PC-3 (cell line): ENCODE measurements around the gene ASPA.

Experiments
- EZH2phosphoT487 ChIP-seq: fragments of 300-600 bp; sonication (generic); IDR thresholded peaks from 2 replicates; pipeline ENCODE4 v1.6.1; 2018; ENCODE audit warnings: mild to moderate bottlenecking, antibody characterized with exemption, low read length, borderline replicate concordance
- TF ChIP-seq, protein P1 (sequence below): fragments of 300-600 bp; sonication (generic); conservative IDR thresholded peaks from 2 replicates; pipeline ENCODE4 v1.5.1; 2017; ENCODE audit warnings: antibody characterized with exemption, low read depth, mild to moderate bottlenecking, low read length

DNA sequence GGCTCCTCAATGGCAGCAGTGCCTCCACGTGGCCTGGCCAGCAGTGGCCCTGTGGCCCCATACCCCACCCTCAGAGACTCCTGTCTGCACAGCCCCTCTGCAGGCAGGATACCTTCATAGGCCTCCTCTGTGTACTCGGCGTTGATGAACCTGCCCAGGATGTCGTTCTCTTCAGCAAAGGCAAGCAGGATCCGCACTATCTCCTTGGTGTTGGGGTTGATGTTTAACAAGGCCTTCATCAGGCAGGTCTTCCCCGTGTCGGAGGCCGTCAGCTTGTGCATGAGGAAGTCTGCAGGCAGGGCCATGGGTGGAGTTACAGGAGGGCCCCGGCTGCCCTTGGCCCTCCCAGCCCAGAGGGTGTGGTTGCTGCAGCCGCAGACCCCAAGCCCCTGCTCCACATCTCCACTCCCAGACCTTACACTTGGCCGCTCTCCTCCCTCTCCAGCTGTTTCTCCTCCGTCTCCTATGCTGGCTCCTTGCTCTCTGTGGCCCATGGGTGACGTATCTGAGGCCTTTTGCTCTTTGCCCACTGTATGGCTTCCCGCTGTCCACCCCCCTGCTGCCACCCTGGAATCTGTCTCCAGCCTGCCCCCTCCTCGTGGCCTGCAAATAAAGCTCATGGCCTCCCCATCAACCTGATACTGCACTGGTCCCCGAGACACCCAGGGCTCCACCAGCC is 66.8 kb downstream of the ASPA start:
- TF ChIP-seq, protein P1, sequence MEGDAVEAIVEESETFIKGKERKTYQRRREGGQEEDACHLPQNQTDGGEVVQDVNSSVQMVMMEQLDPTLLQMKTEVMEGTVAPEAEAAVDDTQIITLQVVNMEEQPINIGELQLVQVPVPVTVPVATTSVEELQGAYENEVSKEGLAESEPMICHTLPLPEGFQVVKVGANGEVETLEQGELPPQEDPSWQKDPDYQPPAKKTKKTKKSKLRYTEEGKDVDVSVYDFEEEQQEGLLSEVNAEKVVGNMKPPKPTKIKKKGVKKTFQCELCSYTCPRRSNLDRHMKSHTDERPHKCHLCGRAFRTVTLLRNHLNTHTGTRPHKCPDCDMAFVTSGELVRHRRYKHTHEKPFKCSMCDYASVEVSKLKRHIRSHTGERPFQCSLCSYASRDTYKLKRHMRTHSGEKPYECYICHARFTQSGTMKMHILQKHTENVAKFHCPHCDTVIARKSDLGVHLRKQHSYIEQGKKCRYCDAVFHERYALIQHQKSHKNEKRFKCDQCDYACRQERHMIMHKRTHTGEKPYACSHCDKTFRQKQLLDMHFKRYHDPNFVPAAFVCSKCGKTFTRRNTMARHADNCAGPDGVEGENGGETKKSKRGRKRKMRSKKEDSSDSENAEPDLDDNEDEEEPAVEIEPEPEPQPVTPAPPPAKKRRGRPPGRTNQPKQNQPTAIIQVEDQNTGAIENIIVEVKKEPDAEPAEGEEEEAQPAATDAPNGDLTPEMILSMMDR, result no peak
- TF ChIP-seq EZH2phosphoT487, result no peak
